WTC11 (cell line): ENCODE results near the gene FAM13A. TPM values are rescaled to one million over a fixed set of nuclear protein-coding genes. Genes with fewer than 3 reads are reported as not detected.

Experiments
- ATAC-seq: fragments of 200-7000 bp; cut with Tn5 transposase; 2 replicates; pipeline ENCODE4 v1.10.0; 2021; ENCODE audit warnings: mild to moderate bottlenecking, moderate library complexity
- CTCF ChIA-PET: fragments of 300-600 bp; sonication (Branson Sonifier 250); formaldehyde crosslinking; loops from one replicate; lab custom pipeline; 2021; ENCODE audit warnings: antibody characterized with exemption; lab: Charles Lee
- POLR2A ChIA-PET: fragments of 350-600 bp; sonication (Branson Sonifier 250); formaldehyde crosslinking; loops from one replicate; lab custom pipeline; 2021; ENCODE audit warnings: antibody characterized with exemption; lab: Charles Lee
- DNase-seq: peaks from one replicate; pipeline ENCODE4 v3.0.0; 2021; ENCODE audit warnings: low spot score
- H3K27ac Mint-ChIP-seq: 2 replicates; pipeline ENCODE4 v1.8.0; 2021; ENCODE audit warnings: mixed read lengths
- H3K27me3 Mint-ChIP-seq: 2 replicates; pipeline ENCODE4 v1.8.0; 2021; ENCODE audit warnings: low read depth, mild to moderate bottlenecking, moderate library complexity, mixed read lengths
- H3K36me3 Mint-ChIP-seq: 2 replicates; pipeline ENCODE4 v1.8.0; 2021; ENCODE audit warnings: mixed read lengths
- H3K4me1 Mint-ChIP-seq: 2 replicates; pipeline ENCODE4 v1.8.0; 2022; ENCODE audit warnings: mixed read lengths
- H3K4me3 Mint-ChIP-seq: 2 replicates; pipeline ENCODE4 v1.8.0; 2021; ENCODE audit warnings: mild to moderate bottlenecking, moderate library complexity, mixed read lengths
- H3K9me3 Mint-ChIP-seq: 2 replicates; pipeline ENCODE4 v1.8.0; 2021; ENCODE audit warnings: mixed read lengths
- ATF3 ChIP-seq: sonication (generic); formaldehyde crosslinking; conservative IDR thresholded peaks from 2 replicates; pipeline ENCODE4 v1.8.1; 2022; ENCODE audit warnings: mild to moderate bottlenecking, missing genetic modification reagents
- CBFB ChIP-seq: sonication (generic); formaldehyde crosslinking; IDR thresholded peaks from 2 replicates; pipeline ENCODE4 v1.8.1; 2022; ENCODE audit warnings: mild to moderate bottlenecking, low read depth, missing genetic modification reagents
- CREB1 ChIP-seq: sonication (generic); formaldehyde crosslinking; IDR thresholded peaks from 2 replicates; pipeline ENCODE4 v1.8.0; 2023; ENCODE audit warnings: mild to moderate bottlenecking, missing genetic modification reagents
- CREM ChIP-seq: sonication (generic); formaldehyde crosslinking; IDR thresholded peaks from 2 replicates; pipeline ENCODE4 v1.8.1; 2022; ENCODE audit warnings: mild to moderate bottlenecking, missing genetic modification reagents, moderate library complexity
- E2F5 ChIP-seq: sonication (generic); formaldehyde crosslinking; IDR thresholded peaks from 2 replicates; pipeline ENCODE4 v1.8.1; 2022; ENCODE audit warnings: mild to moderate bottlenecking, moderate library complexity, missing genetic modification reagents
- ESRRA ChIP-seq: sonication (generic); formaldehyde crosslinking; IDR thresholded peaks from 2 replicates; pipeline ENCODE4 v1.8.1; 2022; ENCODE audit warnings: mild to moderate bottlenecking, missing genetic modification reagents, borderline replicate concordance
- ETV6 ChIP-seq: sonication (generic); formaldehyde crosslinking; IDR thresholded peaks from 2 replicates; pipeline ENCODE4 v1.8.1; 2022; ENCODE audit warnings: mild to moderate bottlenecking, missing genetic modification reagents
- GABPB1 ChIP-seq: sonication (generic); formaldehyde crosslinking; IDR thresholded peaks from 2 replicates; pipeline ENCODE4 v1.8.1; 2023; ENCODE audit warnings: mild to moderate bottlenecking, missing genetic modification reagents
- GTF2I ChIP-seq: fragments of 250-450 bp; sonication (Bioruptor Pico); conservative IDR thresholded peaks from 2 replicates; pipeline ENCODE4 v1.4.0; 2021; ENCODE audit warnings: mild to moderate bottlenecking
- KAT7 ChIP-seq: sonication (generic); formaldehyde crosslinking; IDR thresholded peaks from 2 replicates; pipeline ENCODE4 v1.8.1; 2023; ENCODE audit warnings: missing genetic modification reagents, mild to moderate bottlenecking, borderline replicate concordance
- MAX ChIP-seq: sonication (generic); formaldehyde crosslinking; IDR thresholded peaks from 2 replicates; pipeline ENCODE4 v1.8.0; 2022; ENCODE audit warnings: mild to moderate bottlenecking, missing genetic modification reagents
- NFATC4 ChIP-seq: fragments of 250-450 bp; sonication (Bioruptor Pico); IDR thresholded peaks from 2 replicates; pipeline ENCODE4 v1.9.0; 2021; ENCODE audit warnings: mild to moderate bottlenecking
- NFE2L1 ChIP-seq: sonication (generic); formaldehyde crosslinking; IDR thresholded peaks from 2 replicates; pipeline ENCODE4 v1.8.1; 2023; ENCODE audit warnings: missing genetic modification reagents
- NR1H2 ChIP-seq: sonication (generic); formaldehyde crosslinking; IDR thresholded peaks from 2 replicates; pipeline ENCODE4 v1.9.0; 2021; ENCODE audit warnings: mild to moderate bottlenecking, moderate library complexity, missing genetic modification reagents
- STAT6 ChIP-seq: sonication (generic); formaldehyde crosslinking; conservative IDR thresholded peaks from 2 replicates; pipeline ENCODE4 v1.8.1; 2023; ENCODE audit warnings: mild to moderate bottlenecking, low read depth, missing genetic modification reagents, moderate library complexity
- TEAD1 ChIP-seq: sonication (generic); formaldehyde crosslinking; IDR thresholded peaks from 2 replicates; pipeline ENCODE4 v1.8.0; 2022; ENCODE audit warnings: mild to moderate bottlenecking, missing genetic modification reagents
- ZNF138 ChIP-seq: sonication (generic); formaldehyde crosslinking; conservative IDR thresholded peaks from 2 replicates; pipeline ENCODE4 v1.8.1; 2022; ENCODE audit warnings: mild to moderate bottlenecking, moderate library complexity, missing genetic modification reagents
- ZNF219 ChIP-seq: sonication (generic); formaldehyde crosslinking; IDR thresholded peaks from 2 replicates; pipeline ENCODE4 v1.8.0; 2023; ENCODE audit warnings: missing genetic modification reagents, mild to moderate bottlenecking, borderline replicate concordance
- ZNF281 ChIP-seq: sonication (generic); formaldehyde crosslinking; IDR thresholded peaks from 2 replicates; pipeline ENCODE4 v1.8.0; 2023; ENCODE audit warnings: mild to moderate bottlenecking, missing genetic modification reagents
- ZNF423 ChIP-seq: fragments of 250-450 bp; sonication (Bioruptor Pico); IDR thresholded peaks from 2 replicates; pipeline ENCODE4 v2.1.2; 2022; ENCODE audit warnings: mild to moderate bottlenecking, moderate library complexity
- ZSCAN18 ChIP-seq: fragments of 250-450 bp; sonication (Bioruptor Pico); IDR thresholded peaks from 2 replicates; pipeline ENCODE4 v2.1.2; 2022; ENCODE audit warnings: mild to moderate bottlenecking, moderate library complexity
- total RNA-seq: library from RNA; stranded (reverse); gene quantifications from 3 replicates; pipeline ENCODE4 v1.2.3, GENCODE V29; 2021
- TF ChIP-seq, protein P1 (sequence below): sonication (generic); formaldehyde crosslinking; IDR thresholded peaks from 2 replicates; pipeline ENCODE4 v1.8.0; 2022; ENCODE audit warnings: mild to moderate bottlenecking, missing genetic modification reagents
- TF ChIP-seq, protein P2 (sequence below): sonication (generic); formaldehyde crosslinking; IDR thresholded peaks from 2 replicates; pipeline ENCODE4 v1.8.0; 2023; ENCODE audit warnings: missing genetic modification reagents
- TF ChIP-seq, protein P3 (sequence below): sonication (generic); formaldehyde crosslinking; IDR thresholded peaks from 2 replicates; pipeline ENCODE4 v1.8.1; 2023; ENCODE audit warnings: mild to moderate bottlenecking, missing genetic modification reagents, borderline replicate concordance

FAM13A gene
- total RNA-seq, 1 experiment from 2014 or later = 14.6 TPM

- no peaks in the 10 kb centered on the region for H3K27me3 Mint-ChIP-seq
- TF ChIP-seq ATF3 (no peak), E2F5 (no peak), CREB1 (no peak), ZNF138 (CRISPR knock-in tag) (no peak), STAT6 (CRISPR knock-in tag) (no peak), NR1H2 (CRISPR knock-in tag) (no peak), KAT7 (CRISPR knock-in tag) (no peak), GTF2I (CRISPR knock-in tag) (no peak), ETV6 (CRISPR knock-in tag) (no peak), ESRRA (CRISPR knock-in tag) (no peak), MAX (CRISPR knock-in tag) (no peak), NFATC4 (no peak)
- TF ChIP-seq, protein P1, sequence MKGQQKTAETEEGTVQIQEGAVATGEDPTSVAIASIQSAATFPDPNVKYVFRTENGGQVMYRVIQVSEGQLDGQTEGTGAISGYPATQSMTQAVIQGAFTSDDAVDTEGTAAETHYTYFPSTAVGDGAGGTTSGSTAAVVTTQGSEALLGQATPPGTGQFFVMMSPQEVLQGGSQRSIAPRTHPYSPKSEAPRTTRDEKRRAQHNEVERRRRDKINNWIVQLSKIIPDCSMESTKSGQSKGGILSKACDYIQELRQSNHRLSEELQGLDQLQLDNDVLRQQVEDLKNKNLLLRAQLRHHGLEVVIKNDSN = no peak
- TF ChIP-seq, all 79 proteins: peak for 0
- H3K9me3 Mint-ChIP-seq = no peaks in the 10 kb centered on the region
- CTCF ChIA-PET = no interaction called here
- no peak for ATAC-seq
- no peak overlapping the region for H3K4me3 Mint-ChIP-seq
- H3K27ac Mint-ChIP-seq = no peak overlapping the region
- DNase-seq = no peak
- H3K4me1 Mint-ChIP-seq = no peaks in the 10 kb centered on the region
- H3K36me3 Mint-ChIP-seq = no peaks in the 10 kb centered on the region
- POLR2A ChIA-PET = no interaction called here
Measured at GRCh38 chr4:88982757-88983156, 74.2 kb downstream of the FAM13A start.

DNA sequence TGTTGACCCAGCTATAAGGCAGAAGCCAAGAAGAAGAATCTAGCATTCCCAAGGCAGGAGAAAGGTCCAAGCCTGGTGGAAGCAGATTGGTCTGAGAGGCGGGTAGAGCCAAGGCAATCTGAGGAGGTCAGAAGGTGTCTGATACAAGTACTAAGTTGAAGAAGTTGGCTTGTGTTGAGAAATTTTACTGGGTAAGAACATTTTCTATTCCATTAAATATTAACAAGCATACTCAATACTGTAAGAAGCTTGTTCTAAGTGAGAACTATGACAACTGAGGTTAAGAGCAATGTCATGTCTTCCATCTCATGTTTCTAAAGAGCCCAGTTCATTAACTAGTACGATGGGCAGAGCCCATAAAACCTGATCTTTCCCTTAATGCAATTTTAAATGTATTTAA lies 75.0 kb downstream of the FAM13A start:
- Mint-ChIP-seq H3K4me3 (no peak overlapping the region), H3K27ac (no peak overlapping the region), H3K4me1 (no peaks in the 10 kb centered on the region), H3K27me3 (no peaks in the 10 kb centered on the region), H3K9me3 (no peaks in the 10 kb centered on the region), H3K36me3 (no peaks in the 10 kb centered on the region)
- DNase-seq = no peak
- ChIA-PET POLR2A (no interaction called here), CTCF (no interaction called here)
- ATAC-seq = no peak
- TF ChIP-seq CBFB (no peak), ZNF281 (CRISPR knock-in tag) (no peak), NFE2L1 (CRISPR knock-in tag) (no peak), GABPB1 (CRISPR knock-in tag) (no peak), ZNF219 (CRISPR knock-in tag) (no peak), CREM (CRISPR knock-in tag) (no peak), ZSCAN18 (CRISPR knock-in tag) (no peak), ZNF423 (CRISPR knock-in tag) (no peak), TEAD1 (CRISPR knock-in tag) (no peak), CREB1 (no peak)
- TF ChIP-seq, protein P2, sequence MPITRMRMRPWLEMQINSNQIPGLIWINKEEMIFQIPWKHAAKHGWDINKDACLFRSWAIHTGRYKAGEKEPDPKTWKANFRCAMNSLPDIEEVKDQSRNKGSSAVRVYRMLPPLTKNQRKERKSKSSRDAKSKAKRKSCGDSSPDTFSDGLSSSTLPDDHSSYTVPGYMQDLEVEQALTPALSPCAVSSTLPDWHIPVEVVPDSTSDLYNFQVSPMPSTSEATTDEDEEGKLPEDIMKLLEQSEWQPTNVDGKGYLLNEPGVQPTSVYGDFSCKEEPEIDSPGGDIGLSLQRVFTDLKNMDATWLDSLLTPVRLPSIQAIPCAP (CRISPR knock-in tag) = no peak
- TF ChIP-seq, protein P3, sequence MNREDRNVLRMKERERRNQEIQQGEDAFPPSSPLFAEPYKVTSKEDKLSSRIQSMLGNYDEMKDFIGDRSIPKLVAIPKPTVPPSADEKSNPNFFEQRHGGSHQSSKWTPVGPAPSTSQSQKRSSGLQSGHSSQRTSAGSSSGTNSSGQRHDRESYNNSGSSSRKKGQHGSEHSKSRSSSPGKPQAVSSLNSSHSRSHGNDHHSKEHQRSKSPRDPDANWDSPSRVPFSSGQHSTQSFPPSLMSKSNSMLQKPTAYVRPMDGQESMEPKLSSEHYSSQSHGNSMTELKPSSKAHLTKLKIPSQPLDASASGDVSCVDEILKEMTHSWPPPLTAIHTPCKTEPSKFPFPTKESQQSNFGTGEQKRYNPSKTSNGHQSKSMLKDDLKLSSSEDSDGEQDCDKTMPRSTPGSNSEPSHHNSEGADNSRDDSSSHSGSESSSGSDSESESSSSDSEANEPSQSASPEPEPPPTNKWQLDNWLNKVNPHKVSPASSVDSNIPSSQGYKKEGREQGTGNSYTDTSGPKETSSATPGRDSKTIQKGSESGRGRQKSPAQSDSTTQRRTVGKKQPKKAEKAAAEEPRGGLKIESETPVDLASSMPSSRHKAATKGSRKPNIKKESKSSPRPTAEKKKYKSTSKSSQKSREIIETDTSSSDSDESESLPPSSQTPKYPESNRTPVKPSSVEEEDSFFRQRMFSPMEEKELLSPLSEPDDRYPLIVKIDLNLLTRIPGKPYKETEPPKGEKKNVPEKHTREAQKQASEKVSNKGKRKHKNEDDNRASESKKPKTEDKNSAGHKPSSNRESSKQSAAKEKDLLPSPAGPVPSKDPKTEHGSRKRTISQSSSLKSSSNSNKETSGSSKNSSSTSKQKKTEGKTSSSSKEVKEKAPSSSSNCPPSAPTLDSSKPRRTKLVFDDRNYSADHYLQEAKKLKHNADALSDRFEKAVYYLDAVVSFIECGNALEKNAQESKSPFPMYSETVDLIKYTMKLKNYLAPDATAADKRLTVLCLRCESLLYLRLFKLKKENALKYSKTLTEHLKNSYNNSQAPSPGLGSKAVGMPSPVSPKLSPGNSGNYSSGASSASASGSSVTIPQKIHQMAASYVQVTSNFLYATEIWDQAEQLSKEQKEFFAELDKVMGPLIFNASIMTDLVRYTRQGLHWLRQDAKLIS (CRISPR knock-in tag) = no peak
